GM10266 (cell line): Measurements from ENCODE around the gene VSIG4.

Source experiments
- DNase-seq: peaks from one replicate; pipeline ENCODE4 v3.0.0; 2012; ENCODE audit errors: extremely low spot score
- TF ChIP-seq, protein P1 (sequence below): IDR thresholded peaks from 2 replicates; pipeline ENCODE4 v1.5.1; 2012; ENCODE audit warnings: mild to moderate bottlenecking, low read depth; ENCODE audit not compliant: control insufficient read depth, insufficient read depth; ENCODE audit errors: missing control alignments

Gene VSIG4

GRCh38 chrX:65999563-66000148 lies 40.2 kb downstream of the VSIG4 start:
- TF ChIP-seq, protein P1, sequence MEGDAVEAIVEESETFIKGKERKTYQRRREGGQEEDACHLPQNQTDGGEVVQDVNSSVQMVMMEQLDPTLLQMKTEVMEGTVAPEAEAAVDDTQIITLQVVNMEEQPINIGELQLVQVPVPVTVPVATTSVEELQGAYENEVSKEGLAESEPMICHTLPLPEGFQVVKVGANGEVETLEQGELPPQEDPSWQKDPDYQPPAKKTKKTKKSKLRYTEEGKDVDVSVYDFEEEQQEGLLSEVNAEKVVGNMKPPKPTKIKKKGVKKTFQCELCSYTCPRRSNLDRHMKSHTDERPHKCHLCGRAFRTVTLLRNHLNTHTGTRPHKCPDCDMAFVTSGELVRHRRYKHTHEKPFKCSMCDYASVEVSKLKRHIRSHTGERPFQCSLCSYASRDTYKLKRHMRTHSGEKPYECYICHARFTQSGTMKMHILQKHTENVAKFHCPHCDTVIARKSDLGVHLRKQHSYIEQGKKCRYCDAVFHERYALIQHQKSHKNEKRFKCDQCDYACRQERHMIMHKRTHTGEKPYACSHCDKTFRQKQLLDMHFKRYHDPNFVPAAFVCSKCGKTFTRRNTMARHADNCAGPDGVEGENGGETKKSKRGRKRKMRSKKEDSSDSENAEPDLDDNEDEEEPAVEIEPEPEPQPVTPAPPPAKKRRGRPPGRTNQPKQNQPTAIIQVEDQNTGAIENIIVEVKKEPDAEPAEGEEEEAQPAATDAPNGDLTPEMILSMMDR = no peak
- DNase-seq = no peak

GRCh38 chrX:65999029-65999562 lies 40.8 kb downstream of the VSIG4 start:
- DNase-seq = no peak
- TF ChIP-seq, protein P1 = no peak

- no peak for DNase-seq
- TF ChIP-seq, protein P1 = no peak
These were observed 41.7 kb downstream of the VSIG4 start for GRCh38 chrX:65997978-65998717.

DNA sequence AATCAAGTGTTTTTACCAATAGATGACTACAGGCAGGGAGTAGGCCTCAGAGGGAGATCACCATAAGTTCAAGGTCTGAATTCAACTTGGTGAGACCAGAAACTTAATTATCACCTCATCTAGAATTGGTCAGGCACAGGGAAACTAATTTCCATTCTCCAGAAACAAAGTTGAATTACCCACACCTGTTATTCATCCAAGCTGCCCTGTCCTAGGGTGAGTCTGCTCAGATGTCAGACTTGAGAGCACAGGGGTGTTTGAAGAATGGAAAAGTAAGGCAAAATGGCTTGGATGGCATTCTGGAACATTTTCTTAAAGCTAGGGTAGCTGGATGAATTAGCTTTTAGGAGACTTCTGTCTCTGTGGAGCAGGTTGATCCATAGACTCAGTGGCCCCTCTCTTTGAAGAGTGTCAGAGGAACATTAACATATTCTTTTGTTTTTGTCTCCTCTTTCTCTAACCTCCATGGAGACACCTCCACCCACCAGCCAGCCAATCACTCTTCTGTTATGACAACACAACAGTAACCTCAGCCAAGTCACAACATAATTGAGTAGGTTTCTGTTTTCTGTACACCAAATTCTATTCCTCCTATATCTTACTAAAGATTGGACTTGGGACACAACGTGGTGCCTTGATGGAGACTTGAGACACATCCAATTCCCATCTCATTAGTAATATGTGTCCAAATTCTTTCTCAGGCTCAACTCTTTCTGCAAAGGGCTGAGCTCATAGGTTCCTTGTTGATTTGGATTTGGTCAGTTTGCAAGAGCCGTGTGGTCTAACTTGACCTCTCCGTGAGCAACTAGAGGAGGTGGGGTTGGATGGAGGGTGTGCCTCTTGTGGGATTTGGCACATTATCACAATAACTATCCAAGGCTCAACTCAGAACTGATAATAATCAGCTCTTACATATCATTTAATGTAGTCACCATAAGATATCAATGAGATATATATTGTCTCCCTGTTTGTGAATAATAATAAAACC lies 45.1 kb downstream of the VSIG4 start:
- no peak for DNase-seq
- TF ChIP-seq, protein P1 = no peak

DNA sequence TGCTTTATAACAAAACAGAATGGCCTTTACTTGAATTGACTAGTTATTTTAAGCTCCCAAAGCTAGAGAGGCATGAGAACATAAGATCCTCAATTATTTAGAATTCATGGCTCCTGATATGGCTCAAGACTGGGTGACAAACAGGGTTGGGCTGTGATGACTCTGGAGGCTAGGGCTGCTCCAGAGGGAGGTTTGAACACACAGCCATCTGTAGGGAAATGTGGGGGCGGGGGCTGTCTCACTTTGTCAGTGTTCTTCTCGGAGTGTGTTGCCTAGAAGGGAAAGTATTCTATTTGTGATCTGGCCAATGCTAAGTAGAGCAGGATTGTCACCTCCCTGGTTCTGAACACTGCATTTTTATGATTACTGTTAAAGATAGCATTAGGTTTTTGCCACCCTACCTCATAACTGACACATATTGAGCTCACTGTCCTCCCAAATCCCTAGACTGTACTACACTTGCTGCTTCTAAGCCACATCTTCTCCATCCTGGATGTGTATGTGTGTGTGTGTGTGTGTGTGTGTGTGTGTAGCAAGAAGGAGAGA lies 45.9 kb downstream of the VSIG4 start:
- DNase-seq = no peak
- TF ChIP-seq, protein P1 = no peak

- no peak for DNase-seq
- TF ChIP-seq, protein P1 = no peak
These were observed 46.5 kb downstream of the VSIG4 start for GRCh38 chrX:65993332-65993731.
